GM13976 (cell line): ENCODE measurements around the gene TAF3.

Experiments
- DNase-seq: peaks from one replicate; pipeline ENCODE4 v3.0.0; 2012; ENCODE audit warnings: low spot score
- CTCF ChIP-seq: IDR thresholded peaks from 2 replicates; pipeline ENCODE4 v1.5.1; 2012; ENCODE audit warnings: borderline replicate concordance, mild to moderate bottlenecking; ENCODE audit not compliant: insufficient read depth; ENCODE audit errors: extremely low read depth, missing control alignments, control extremely low read depth
- in situ Hi-C: fragments of 300-500 bp; cut with MboI; formaldehyde crosslinking; loops from one replicate; pipeline ENCODE4 v1.12.0; 2022; ENCODE audit warnings: low sequenced_read_pairs, mixed read lengths, inconsistent platforms; ENCODE audit not compliant: unreplicated experiment

The TAF3 gene

DNA sequence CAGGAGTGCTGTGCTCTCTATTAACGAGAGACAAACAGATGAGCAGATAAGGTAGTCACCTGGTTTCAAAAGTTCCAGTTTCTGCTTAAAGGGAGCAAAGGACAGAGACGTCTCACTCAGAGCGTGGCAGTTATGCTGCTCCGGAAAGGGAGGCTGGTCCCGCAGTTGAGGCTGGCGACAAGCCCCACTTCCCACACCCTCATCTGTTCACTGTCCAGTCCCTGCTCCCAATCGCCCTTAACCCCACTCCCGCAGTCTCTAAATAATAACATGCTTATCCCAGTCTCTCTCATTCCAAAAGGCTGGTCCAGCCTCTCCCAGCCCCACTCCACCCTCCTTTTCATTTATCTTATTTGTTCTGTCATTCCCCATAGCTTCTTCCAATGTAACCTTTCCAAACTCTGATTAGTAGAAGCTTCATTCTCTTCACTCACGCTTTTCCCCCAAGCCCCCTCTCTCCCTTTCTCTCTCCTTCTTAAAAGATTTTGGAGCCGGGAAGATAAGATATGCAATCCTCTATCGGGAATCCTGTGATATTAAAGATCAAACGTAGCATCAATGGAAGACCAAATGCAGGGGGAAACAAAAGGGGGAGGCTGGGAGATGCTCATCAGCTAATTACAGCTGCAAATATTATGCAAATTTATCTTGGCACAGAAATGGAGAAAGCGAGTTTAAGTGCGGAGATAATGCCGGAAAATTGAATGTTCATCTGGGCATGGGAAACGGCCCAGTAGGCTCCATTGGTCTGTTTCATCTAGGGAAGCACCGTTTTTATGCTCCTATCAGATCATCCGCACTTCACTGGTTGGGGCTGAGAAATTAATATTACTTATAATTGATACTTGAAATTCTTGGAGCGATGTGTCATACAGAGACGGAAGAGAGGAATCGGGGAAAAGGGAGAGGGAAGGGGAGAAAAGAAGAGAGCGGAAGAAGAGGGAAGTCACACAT lies 219.9 kb downstream of the TAF3 start:
- in situ Hi-C loops = no loop called here
- no peak for DNase-seq

GRCh38 chr10:8039321-8039881 lies 221.1 kb downstream of the TAF3 start:
- in situ Hi-C loops = no loop called here
- TF ChIP-seq CTCF = no peak
- DNase-seq = no peak

More for the DNA sequence above, 219.9 kb downstream of the TAF3 start:
- no peak for TF ChIP-seq CTCF

GRCh38 chr10:8040651-8041050 lies 222.3 kb downstream of the TAF3 start:
- no peak for TF ChIP-seq CTCF
- DNase-seq = no peak
- in situ Hi-C loops = no loop called here

GRCh38 chr10:8041284-8041991 lies 223.1 kb downstream of the TAF3 start:
- in situ Hi-C loops = no loop called here
- DNase-seq = no peak
- TF ChIP-seq CTCF = no peak

DNA sequence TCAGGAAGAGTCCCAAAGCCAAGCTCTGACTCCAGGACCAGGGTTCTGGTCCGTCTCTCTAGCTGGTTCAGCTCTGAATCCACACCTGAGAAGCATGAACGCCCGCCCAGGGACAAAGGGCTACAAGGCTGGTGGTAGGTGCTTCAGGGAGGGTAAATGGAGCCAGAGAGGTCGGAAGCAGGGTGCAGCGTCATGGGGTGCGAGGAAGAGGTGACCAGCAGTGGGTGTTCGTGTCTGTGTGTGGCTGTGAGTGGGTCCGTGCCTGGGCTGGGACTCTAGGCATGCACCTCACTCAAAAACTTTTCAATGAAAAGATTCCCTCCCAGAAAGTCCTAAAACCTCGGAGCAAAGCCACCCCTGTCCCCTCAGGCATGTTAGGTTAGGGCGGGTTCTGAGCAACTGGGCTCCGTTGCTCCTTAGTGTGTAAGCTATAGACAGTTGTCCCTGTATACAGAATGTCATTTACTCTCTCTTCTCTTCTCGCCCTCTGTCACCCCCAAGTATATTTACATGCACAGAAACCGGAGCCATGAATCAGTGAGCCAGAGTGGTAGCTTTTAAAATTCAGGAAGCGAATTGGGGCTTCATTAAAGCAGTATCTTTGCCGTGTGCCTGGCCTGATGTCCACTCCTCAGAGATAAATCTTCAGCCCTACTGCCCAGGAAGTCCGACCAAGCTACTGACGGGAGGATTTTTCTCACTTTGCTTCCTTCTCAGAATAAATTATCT lies 223.9 kb downstream of the TAF3 start:
- no peak for TF ChIP-seq CTCF
- no peak for DNase-seq
- in situ Hi-C loops = no loop called here
